ENCODE measurements around the gene STIL.
A peak's percentile ranks its signal among the peaks of the same experiment; 100 is the strongest.

The STIL gene

DNA sequence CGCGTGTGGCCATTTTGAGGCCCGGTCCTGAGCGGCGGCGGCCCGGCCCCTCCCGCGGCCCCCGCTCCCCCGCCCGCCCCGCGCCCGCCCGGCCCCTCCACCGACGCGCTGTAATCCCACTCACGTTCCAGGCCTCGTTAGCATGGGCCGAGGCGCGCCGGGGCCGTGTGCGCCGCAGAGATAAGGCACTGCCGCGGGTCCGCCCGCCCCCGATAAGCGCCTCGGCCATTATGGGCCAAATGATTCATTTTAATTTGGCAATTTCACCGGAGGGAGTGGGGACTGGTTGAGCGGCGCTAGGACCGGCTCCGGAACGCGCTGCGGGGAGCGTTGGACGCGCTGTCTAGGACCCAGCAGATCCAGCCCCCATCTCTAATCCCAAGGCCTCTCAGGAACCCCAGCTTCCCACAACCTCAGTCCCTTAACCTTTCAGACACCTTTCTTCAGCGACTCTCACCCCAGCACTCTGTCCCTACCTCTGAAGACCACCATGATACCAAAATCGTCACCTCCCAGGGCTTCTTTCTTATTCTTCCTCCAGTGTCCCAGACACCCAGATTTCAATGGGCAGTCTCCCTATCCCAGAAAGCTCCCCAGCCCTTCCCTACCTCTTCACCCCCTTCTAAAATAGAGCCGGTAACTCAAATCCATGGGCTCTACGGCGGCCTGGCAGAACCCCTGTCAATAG, 81.6 kb downstream of the STIL start, which contains the start of gene TAL1:
TAL1 (minus strand) TSS at position 39 of the 688 bp plus-strand sequence. CDS start 6,337 bp downstream, outside the sequence.
- peak in 1 of 2 experiments; percentile 10 for DNase-seq

DNA sequence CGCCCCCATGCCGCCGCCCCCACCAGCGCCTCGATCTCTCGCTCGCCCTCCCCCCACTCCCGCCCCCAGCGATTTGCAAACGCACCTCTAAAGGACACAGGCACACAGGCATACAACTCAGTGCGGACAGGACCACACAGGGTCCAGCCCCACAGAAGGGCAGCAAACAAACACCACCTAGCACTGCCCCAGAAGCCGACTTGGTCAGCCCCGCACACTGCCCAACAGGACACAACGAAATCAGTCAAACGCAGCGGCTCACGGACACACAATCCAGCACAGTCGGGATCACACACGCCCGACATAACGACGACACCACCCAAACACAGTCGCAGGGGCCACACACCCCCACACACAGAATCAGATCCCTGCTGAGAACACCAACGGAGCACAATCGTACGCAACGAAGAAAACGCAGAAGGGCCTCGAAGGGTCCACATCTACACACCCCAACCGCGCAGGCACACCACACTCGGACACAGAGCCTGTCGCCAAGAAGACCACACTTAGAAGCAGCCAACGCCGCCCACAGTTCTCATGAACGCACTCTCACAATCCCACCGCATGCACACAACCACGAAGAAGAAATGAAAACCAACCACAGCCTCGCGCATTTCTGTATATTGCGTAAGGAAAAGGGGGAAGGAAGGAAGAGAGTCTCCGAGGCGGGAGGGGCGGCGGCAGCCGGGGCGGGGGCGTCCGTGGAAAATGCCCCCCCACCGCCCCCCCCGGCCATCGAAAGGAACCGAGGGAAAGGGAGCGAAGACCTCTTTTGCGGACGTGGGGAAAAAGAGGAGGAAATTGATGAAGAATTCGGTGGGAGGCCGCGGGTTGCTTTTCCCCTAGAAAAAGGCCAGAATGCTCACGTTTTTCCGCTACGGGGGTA, 82.4 kb downstream of the STIL start:
- peak; percentile 17 to 28 for DNase-seq

DNA sequence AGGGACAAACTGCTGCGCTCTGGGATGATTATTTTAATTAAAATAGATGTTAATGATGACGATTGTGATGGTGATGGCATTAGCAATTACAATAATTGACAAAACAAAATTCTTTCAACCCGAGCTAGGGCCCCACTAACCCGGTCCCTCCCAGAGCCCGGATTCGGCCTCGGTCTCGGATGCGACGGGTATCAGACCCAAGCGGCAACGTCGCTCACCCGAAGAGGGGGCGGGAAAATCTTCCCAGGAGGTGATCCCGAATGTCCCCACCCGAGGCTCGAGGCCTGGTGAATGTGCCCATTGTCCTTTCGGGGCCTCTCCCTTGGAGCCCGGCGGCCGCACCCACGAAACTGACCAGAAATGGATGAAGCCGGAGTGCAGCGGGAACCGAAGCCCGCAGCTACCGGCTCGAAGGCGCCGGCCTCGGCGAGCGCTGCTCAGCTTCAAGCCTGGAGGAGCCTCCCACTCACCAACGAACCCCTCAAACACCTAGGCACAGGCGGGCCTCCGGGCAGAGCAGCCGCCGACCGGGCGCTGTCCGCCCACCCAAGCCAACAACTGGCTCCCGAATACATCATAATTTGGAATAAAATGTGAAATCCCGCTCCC, 83.2 kb downstream of the STIL start:
- DNase-seq, result no peak

DNA sequence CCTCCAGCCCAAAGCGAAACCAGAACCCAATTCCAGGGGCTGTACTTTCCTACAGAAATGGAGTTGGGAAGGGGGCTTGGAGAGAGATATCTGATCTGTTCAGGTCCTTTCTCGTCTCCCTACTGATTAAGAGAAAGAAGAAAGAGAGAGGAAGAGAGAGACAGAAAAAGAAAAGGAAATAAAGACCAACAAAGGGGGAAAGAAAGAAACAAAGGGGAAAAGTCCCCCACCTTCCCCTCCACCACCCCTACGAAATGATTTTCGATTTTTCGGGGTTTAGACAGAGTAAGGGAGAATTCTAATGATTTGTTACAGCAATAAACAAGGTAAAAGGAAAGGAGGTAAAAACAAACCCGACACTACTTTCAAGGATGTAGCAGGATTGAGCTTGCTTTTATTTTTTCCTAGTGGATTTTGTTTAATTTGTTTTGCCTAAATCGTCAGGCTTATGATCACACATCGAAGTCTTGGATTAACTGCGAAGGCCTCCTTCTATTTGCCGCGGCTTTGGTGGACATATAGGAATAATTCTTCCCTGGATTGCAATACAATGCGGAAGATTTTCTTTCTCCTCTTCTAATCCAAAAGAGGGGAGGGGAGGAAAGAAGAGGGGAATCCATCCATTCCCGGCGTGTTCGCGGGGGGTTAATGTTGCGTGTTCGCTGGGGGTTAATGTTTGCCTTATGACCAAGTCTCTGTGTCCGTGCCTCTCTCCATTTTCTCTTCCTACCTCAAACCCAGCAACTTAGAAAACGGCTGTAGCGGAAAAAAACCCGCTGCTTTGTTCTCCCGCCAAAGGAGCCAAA, 83.9 kb downstream of the STIL start:
- no peak for DNase-seq

DNA sequence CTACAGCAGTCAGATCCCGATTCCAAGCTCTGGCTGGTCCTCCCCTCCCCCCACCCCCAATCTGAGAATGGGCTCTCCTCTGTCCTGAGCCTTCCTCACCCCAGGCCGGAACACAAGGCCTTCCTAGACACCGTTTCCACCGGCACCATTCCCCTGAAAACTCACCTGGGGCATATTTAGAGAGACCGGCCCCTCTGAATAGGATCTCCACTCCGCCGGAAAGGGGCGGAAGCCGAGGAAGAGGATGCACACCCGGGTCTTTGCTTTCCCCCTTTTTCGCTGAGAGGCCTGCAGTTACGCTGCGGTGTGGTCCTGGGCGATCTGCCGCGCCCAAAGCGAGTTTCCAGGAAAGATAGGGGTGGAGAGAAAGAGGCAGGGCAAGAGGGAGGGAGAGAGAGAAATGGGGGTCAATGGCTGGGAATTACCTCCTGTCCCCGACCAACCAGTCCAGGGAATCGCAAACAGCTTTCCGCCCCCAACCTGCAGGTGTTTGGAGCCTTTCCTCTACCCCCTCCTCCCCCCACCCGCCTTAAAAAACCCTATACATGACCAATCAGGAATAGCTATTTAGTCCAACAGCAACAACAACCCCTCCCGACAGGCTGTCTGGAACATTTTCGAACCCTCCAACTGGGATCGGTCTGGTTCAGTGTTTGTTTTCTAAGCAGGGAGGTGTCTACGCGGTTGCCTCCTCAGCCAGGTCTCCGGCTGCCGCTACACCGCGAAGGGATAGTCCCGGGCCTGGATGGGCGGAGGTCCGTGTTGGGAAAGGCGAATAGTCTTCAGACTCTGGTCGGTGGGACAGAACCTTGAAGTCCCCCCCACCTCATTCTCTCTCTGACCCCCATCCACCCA, 84.7 kb downstream of the STIL start:
- no peak for DNase-seq

DNA sequence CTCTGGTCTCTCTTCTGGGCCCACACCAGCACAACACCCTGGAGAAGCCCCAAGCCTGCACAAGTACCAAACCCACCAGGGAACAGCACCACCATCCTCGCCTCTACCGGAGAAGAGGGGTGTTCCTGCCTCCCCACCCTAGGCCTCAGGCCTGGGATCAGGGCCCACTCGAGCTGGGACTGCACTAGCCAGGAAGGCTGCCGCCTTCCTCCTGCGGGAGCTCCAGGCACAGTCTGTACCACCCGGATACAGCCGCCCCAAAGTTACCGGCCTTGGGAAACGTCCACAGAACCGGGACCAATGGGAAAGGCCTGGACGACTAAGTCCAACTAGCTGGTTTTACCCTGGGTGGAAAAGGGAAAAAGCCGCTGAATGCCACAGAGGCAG, 85.3 kb downstream of the STIL start:
- no peak for DNase-seq

DNA sequence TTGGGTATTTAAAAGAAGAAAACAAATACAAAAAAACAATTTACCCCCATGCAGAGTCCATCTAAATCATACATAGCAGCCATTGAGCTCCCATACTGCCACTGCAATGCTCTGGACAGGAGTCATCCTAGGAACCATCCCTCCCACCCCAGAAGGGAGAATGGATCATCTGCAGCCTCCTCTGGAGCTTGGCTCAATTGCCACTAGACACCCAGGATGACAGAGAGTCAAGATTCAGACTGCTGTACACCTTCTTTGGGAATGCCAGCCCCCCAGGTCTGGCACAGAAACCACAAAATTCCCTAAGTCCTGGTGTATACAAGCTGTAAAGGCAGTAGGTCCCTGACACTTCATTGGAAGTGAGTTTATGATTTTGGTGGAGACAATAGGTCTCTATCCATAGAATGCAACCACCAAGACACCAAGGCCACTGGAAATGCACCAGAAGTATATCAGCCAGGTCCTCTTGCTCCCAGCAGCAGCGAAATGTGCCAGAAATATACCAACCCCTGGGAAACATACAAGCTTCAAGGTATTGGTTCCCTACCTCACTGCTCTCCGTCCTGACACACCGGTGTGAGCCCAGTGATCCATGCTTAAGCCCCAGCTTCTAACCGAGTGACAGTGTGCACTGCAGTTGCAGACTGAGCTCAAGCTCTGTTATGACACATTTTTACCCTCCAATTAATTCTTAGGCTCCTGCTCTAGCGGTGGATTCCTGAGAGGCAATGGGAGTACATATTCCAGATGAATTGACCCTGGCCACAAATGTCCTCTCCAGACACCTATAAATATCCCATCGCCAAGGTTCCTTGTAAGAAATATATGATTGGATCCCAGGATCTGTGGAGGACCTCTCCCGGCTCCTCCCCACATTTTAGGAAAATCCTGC, 86.4 kb downstream of the STIL start:
- no peak for DNase-seq

DNA sequence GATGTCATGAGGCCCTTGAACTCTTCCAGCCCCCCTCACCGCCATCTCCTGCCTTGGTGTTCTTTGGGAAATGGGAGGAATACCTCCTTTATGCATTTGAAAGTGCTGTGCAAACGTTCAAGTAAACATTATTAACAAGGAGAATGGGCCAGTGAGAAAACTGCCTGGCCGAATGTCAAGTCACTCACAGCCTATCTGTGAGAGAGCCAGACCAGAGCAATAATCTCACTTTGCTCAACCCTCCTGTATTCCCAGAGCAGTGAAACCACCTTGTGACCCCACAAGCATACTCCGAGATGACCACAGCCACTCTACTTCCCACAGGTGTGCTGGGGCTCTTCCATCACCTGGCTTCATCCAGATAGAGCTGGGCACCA, 87.1 kb downstream of the STIL start:
- DNase-seq, result no peak

DNA sequence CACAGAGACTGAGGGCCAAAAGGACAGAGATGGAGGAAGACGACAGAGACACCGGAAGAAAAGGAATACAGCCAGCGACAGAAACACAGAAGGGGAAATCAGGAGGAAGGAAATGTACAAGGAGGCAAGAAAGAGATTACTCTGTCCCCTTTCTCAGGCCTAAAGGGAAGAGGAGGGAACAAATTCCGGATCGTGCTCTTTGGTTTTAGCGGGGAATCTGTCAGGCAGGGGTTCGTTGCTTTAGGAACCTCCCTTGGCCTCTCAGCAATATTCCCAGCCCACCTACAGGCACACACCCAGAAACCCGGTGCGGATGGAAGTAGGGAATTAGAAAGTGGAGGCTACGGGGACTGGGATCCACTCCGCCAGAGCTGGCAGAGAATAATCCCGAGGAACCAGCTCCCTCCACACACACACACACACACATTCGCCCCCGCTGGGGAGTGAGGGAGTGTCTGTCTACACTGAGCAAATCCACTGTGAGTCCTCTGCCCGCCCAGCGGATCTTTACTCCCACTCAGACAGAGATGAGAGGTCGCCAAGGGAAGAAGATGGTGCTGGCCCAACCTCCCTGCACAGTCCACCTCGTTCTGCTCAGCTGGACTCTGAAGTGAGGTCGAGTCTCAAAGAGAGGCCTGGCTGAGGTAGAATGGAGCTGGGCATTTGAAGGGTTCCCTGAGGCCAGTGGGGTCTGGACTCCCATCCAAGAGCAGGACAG, 87.7 kb downstream of the STIL start:
- no peak for DNase-seq

DNA sequence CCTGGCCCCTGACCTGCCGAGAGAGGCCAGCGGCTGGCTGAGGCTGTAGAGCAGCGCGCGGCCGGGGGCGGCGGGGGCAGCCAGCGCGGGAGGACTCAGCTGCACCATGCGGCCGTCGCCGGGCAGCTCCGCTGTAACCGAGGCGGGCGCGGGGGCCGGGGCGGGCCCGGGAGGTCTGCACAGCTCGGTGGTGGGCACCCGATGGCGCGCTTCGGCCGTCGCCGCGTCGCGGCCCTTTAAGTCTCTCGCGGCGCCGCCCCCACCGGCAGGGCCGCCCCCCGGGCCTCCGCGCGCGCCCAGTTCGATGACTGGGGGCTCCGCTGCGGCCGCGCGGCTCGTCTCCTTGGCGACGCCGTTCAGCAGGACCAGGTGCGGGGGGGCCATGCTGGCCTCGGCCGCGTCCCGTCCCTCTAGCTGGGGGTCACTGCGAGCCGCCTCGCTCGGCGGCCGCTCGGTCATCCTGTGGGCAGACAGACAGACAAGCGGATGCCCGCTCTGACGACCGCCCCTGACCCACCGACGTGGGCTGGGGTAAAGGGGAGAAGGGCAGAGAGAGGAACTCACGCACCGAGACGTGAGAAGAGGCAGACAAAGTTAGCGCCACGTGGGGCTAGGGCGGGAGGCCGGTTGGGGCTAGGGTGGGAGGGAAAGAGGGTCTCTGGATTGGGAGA, 88.4 kb downstream of the STIL start:
- no peak for DNase-seq

DNA sequence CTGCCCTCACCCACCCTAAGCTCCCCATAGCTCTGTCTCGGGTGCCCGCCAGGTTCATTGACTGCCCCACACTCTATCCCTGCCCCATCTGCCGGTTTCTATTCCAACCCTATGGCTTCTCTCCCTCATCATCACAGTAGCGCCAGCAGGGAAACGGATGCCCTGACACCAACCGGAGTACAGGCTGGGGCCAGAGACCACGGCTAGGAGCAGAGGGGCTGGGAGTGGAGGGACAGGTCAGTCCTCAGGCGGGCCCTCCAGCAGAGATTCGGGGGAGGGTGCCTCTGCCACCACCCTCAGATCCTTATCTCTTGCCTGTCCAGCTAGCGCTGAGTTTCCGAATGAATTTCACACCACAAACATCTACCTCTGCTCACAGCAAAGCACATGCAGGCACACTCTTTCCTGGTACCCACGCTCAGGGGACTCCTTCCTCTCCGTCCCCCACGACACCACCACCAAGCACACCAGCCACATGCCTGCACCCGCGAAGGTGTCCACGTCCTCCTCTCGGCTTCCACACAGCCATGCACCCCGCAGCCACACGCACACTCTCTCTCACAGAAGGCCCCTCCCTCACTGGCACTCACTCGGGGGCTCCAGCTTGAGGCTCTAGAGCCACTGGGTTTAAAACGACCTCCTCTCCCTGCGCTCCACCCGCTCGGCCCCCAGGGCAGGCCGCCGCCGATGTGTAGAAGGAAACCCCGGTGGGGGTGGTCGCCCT, 89.1 kb downstream of the STIL start:
- DNase-seq, result no peak

DNA sequence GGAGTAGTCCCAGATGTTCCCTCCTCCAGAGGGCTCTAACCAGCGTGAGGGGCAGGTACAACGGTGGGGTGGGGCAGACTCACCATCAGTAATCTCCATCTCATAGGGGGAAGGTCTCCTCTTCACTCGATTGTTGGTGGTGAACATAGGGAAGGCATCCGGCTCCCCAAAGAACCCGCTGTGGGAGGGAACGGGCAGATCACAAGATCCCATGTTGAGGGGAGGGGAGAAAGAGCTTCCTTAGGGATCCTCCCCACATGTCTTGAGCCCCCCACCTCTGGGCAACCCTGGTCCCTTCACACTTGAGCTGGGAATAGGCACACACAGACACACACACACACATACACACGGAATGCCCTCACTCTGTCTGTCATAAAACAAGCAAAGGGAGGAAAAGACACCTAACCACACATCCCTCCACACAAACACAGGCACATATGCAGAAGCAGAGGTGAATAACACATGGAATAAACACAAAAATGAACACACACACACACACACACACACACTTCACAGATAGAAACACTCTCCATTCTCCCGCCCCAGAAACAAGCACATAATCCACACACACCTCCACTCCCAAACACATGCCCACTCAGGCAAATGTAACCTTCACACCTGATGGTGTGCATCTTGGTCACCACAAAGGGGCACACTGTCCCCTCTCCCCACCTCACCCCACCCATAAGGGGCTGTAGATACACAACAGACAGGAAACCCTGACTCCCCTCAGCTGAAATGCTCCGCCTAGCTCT, 89.8 kb downstream of the STIL start:
- DNase-seq, result no peak

DNA sequence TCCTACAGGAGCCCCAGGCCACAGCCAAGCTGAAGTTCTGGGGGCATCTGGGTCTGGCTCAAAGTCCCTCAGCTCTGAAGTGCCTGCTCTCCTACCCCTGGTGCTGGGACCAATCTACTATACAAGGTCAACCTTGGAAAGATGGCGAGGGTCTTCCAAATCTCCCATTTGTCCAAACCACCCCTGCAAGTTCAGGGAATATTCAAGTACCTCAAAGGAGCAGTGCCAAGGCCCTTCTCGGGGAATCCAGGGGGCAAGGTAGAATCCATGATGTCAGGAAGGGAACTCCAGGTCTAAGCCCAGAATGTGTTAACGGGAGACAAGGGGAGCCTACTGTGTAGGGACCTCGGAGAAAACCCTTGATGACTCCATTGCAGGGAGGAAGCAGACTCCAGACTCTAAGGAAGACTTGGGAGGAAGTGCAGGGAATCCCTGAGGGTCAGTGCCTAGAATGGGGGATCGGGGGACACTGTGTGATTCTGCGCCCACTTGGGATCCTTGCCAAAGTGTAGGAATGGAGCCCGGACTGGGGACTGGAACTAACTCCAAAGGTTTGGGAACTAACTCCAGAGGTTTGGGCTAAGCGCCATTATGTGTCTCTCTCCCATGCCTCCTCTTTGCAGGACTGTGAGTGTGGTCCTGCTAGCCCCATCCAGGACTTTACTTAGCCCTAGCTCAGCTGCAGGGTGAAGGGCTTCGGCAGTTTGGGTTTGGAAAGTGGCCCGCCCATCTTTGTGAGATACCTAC, 90.6 kb downstream of the STIL start:
- DNase-seq, result no peak

DNA sequence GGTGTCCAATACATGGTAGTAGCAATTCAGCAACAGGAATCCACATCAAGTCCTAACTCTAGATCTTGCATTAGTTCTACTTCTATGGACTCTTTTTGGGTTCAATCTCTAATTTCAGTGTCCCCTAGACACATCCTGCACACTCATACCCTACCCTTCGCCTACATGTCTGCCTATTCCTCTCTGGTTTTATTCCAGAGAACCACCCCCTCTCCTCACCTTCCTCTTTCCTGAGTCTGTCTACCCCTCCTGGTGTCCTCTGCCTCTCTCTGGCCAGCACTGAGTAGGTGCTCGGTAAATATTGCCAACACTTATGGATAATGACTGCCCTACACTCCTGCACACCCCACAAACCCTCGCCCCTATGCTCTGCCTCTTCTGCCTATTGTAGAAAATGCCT, 91.5 kb downstream of the STIL start:
- no peak for DNase-seq

DNA sequence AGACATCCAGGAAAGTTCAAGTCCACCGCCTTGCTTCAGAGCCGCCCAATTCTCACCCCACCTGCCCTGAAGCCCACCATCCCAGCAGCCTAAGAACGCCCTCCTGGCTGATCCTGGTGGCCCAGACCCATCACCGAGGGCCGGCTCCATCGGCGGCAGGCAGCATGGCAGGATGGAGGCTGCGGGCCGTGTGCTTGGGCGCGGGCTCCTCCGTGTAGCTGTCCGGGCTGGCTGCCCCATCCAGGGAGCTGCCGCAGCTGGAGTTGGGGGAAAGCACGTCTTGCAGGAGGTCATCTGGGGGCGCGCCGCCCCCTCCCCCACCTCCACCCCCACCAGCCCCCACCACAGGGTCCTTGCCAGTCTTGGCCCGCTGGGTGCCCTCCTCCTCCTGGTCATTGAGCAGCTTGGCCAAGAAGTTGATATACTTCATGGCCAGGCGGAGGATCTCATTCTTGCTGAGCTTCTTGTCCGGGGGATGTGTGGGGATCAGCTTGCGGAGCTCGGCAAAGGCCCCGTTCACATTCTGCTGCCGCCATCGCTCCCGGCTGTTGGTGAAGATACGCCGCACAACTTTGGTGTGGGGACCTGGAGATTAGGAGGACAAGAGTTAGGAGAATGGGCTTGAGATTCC, 94.2 kb downstream of the STIL start:
- no peak for DNase-seq

DNA sequence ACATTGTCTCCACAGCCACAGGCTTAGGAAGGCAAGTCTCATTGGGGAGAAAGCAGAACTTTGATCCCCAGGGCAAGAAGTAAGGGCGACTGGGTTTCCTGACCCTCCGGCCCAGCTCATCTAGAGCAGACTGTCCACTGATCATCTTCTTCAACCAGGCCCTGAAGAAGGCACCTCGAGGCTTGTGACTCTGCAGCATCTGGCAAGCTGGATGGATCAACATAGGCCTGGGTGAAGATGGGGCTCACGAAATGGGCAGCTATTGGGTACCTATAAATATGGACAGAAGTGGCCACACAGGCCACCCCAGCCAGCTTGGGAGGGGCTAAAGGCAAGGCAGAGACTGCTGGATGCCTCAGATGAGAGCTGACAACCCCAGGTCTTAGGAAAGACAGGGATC, 94.9 kb downstream of the STIL start:
- no peak for DNase-seq

Data from AML-193 (cell line).